Fibroblast of lung (primary cell): ENCODE results near the gene TIMP1.

Experiments used
- EZH2 ChIP-seq: IDR thresholded peaks from 2 replicates; pipeline ENCODE4 v1.5.1; 2012; ENCODE audit warnings: low read length, control low read depth, mild to moderate bottlenecking; ENCODE audit errors: missing control alignments
- TF ChIP-seq, protein P1 (sequence below), 2 donors: IDR thresholded peaks in 1 of 2; conservative IDR thresholded peaks in 1 of 2; 1 replicate in 1 of 2; 2 replicates in 1 of 2; pipeline ENCODE4 v1.5.1; 2011 to 2012; ENCODE audit warnings: low read length in 2 of 2, control low read depth in 1 of 2, inconsistent platforms in 1 of 2, low read depth in 1 of 2, mild to moderate bottlenecking in 1 of 2

DNA sequence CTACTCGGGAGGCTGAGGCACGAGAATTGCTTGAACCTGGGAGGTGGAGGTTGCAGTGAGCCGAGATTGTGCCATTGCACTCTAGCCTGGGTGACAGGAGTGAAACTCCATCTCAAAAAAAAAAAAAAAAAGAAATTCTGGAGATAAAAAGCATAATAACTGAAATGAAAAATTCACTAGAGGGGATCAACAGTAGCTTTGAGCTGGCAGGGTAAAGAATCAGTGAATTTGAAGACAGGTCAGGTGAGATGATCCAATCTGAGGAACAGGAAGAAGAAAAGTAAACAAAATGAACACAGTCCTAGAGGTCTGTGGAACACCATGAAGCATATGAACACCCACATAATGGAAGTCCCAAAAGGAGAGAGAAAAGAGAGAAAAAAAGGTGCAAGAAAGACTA lies 15.0 kb downstream of the TIMP1 start:
- TF ChIP-seq, protein P1, sequence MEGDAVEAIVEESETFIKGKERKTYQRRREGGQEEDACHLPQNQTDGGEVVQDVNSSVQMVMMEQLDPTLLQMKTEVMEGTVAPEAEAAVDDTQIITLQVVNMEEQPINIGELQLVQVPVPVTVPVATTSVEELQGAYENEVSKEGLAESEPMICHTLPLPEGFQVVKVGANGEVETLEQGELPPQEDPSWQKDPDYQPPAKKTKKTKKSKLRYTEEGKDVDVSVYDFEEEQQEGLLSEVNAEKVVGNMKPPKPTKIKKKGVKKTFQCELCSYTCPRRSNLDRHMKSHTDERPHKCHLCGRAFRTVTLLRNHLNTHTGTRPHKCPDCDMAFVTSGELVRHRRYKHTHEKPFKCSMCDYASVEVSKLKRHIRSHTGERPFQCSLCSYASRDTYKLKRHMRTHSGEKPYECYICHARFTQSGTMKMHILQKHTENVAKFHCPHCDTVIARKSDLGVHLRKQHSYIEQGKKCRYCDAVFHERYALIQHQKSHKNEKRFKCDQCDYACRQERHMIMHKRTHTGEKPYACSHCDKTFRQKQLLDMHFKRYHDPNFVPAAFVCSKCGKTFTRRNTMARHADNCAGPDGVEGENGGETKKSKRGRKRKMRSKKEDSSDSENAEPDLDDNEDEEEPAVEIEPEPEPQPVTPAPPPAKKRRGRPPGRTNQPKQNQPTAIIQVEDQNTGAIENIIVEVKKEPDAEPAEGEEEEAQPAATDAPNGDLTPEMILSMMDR (conservative IDR thresholded peaks at IDR 0.05 in 1 of 2, IDR thresholded peaks at IDR 0.05 in 1 of 2; ENCODE audit: low read depth in 1 of 2, low read length in 2 of 2) = no peak
- TF ChIP-seq EZH2 = no peak
